Thoracic aorta (tissue), 2 donors: Measurements from ENCODE around the gene CCR3. TPM values are rescaled to one million over a fixed set of nuclear protein-coding genes. Genes with fewer than 3 reads are reported as not detected.

Experiments
- ATAC-seq: fragments of 150-250 bp; one replicate; pipeline ENCODE4 v1.8.0; 2017; ENCODE audit warnings: low read depth; ENCODE audit not compliant: insufficient number of reproducible peaks, low FRiP score
- DNase-seq: peaks from one replicate; pipeline ENCODE4 v3.0.0-alpha.2; 2020; ENCODE audit warnings: low spot score
- H3K27ac ChIP-seq, 2 donors: fragments of 200-600 bp; sonication (generic); 1 replicate in 1 of 2; 2 replicates in 1 of 2; pipeline ENCODE4 v1.5.1; 2016; ENCODE audit warnings: mild to moderate bottlenecking in 2 of 2, moderate library complexity in 2 of 2
- H3K27me3 ChIP-seq: fragments of 200-600 bp; sonication (generic); replicated peaks from 2 replicates; pipeline ENCODE4 v1.6.0; 2016; ENCODE audit warnings: mild to moderate bottlenecking; ENCODE audit not compliant: insufficient read depth
- H3K36me3 ChIP-seq: fragments of 200-600 bp; sonication (generic); one replicate; pipeline ENCODE4 v1.5.1; 2016
- H3K4me1 ChIP-seq, 2 donors: fragments of 200-600 bp; sonication (generic); 1 replicate in 1 of 2; 2 replicates in 1 of 2; pipeline versions ENCODE4 v1.5.1 to v1.6.0; 2016; ENCODE audit warnings: low read depth in 2 of 2, mild to moderate bottlenecking in 1 of 2; ENCODE audit not compliant: control insufficient read depth in 1 of 2
- H3K4me3 ChIP-seq: fragments of 200-600 bp; sonication (generic); 2 replicates; pipeline ENCODE4 v1.5.1; 2016; ENCODE audit warnings: mild to moderate bottlenecking
- H3K9me3 ChIP-seq: fragments of 200-600 bp; sonication (generic); 2 replicates; pipeline ENCODE4 v1.5.1; 2016
- CTCF ChIP-seq: fragments of 200-600 bp; sonication (generic); IDR thresholded peaks from one replicate; pipeline ENCODE4 v1.5.1; 2019; ENCODE audit warnings: antibody characterized with exemption
- total RNA-seq, 2 donors: library from RNA; depleted of rRNA; stranded (reverse); fragments of >200 nt; gene quantifications; one replicate each; pipeline versions ENCODE4 v1.1.0 to v1.2.3, GENCODE V29; 2016

CCR3 gene
- total RNA-seq, 2 donors from 2014 or later = not detected

- no peak overlapping the region for H3K27ac ChIP-seq
Measured at GRCh38 chr3:46298871-46299607, 56.8 kb downstream of the CCR3 start.

GRCh38 chr3:46299608-46300460 lies 57.6 kb downstream of the CCR3 start:
- no peaks in the 10 kb centered on the region for H3K9me3 ChIP-seq
- TF ChIP-seq CTCF = no peak
- no peaks in the 10 kb centered on the region for H3K36me3 ChIP-seq
- no peaks in the 10 kb centered on the region for H3K27me3 ChIP-seq
- H3K4me1 ChIP-seq = peaks cover 0 to 4% of the 10 kb centered on the region in 2 donors
- H3K27ac ChIP-seq = no peak overlapping the region
- no peak for DNase-seq
- H3K4me3 ChIP-seq = no peak overlapping the region
- no peak for ATAC-seq

More at GRCh38 chr3:46298871-46299607, 56.8 kb downstream of the CCR3 start:
- DNase-seq = no peak
- Histone ChIP-seq H3K4me1 (peaks cover 0 to 4% of the 10 kb centered on the region in 2 donors), H3K4me3 (no peak overlapping the region), H3K9me3 (no peaks in the 10 kb centered on the region), H3K27me3 (no peaks in the 10 kb centered on the region), H3K36me3 (no peaks in the 10 kb centered on the region)
- TF ChIP-seq CTCF = no peak
- ATAC-seq = no peak

- Histone ChIP-seq H3K4me3 (no peak overlapping the region), H3K36me3 (no peaks in the 10 kb centered on the region), H3K9me3 (no peaks in the 10 kb centered on the region), H3K27ac (no peak overlapping the region), H3K4me1 (peaks cover 0 to 4% of the 10 kb centered on the region in 2 donors), H3K27me3 (no peaks in the 10 kb centered on the region)
- ATAC-seq = no peak
- no peak for TF ChIP-seq CTCF
- no peak for DNase-seq
Measured at GRCh38 chr3:46300461-46300789, 58.2 kb downstream of the CCR3 start.

GRCh38 chr3:46301122-46301835 lies 59.0 kb downstream of the CCR3 start:
- Histone ChIP-seq H3K27ac (no peak overlapping the region), H3K9me3 (no peaks in the 10 kb centered on the region), H3K4me3 (no peak overlapping the region), H3K27me3 (no peaks in the 10 kb centered on the region), H3K4me1 (peaks cover 0 to 4% of the 10 kb centered on the region in 2 donors), H3K36me3 (no peaks in the 10 kb centered on the region)
- ATAC-seq (no peak), DNase-seq (no peak)
- no peak for TF ChIP-seq CTCF

GRCh38 chr3:46303240-46303639 lies 61.0 kb downstream of the CCR3 start:
- ATAC-seq = no peak

More at GRCh38 chr3:46303240-46303639, 61.0 kb downstream of the CCR3 start:
- DNase-seq = no peak
- no peak overlapping the region for H3K27ac ChIP-seq
- H3K4me3 ChIP-seq = no peak overlapping the region
- no peak for TF ChIP-seq CTCF
- no peaks in the 10 kb centered on the region for H3K27me3 ChIP-seq
- H3K36me3 ChIP-seq = no peaks in the 10 kb centered on the region
- H3K9me3 ChIP-seq = no peaks in the 10 kb centered on the region
- H3K4me1 ChIP-seq = peaks cover 0 to 4% of the 10 kb centered on the region in 2 donors
